HepG2 (cell line): Measurements from ENCODE around the gene ACSS3. TPM values are rescaled to one million over a fixed set of nuclear protein-coding genes. Genes with fewer than 3 reads are reported as not detected.
A peak's percentile ranks its signal among the peaks of the same experiment; 100 is the strongest.

ENCODE experiments used
- DNMT3B ChIP-seq: conservative IDR thresholded peaks from 2 replicates; pipeline ENCODE4 v1.6.1; 2016; ENCODE audit warnings: missing biosample characterization, control low read depth
- ERF ChIP-seq: IDR thresholded peaks from 2 replicates; pipeline ENCODE4 v1.6.1; 2018; ENCODE audit warnings: missing biosample characterization, missing genetic modification reagents
- FOXA1 ChIP-seq, 2 experiments: fragments of 450-650 bp in 1 of 2; sonication (generic) in 1 of 2; formaldehyde crosslinking in 1 of 2; IDR thresholded peaks; 2 replicates each; pipeline versions ENCODE4 v1.4.0 to v1.6.1; 2016 to 2020; ENCODE audit warnings: missing genetic modification reagents in 1 of 2
- GZF1 ChIP-seq: sonication (generic); formaldehyde crosslinking; IDR thresholded peaks from 2 replicates; pipeline ENCODE4 v1.5.1; 2020; ENCODE audit warnings: mild to moderate bottlenecking, missing genetic modification reagents
- HOXA5 ChIP-seq: sonication (generic); formaldehyde crosslinking; IDR thresholded peaks from 2 replicates; pipeline ENCODE4 v1.4.0; 2020; ENCODE audit warnings: missing genetic modification reagents
- MED1 ChIP-seq: sonication (generic); formaldehyde crosslinking; IDR thresholded peaks from 2 replicates; pipeline ENCODE4 v1.4.0; 2020; ENCODE audit warnings: missing genetic modification reagents
- MTF1 ChIP-seq: sonication (generic); formaldehyde crosslinking; IDR thresholded peaks from 2 replicates; pipeline ENCODE4 v1.5.0; 2020; ENCODE audit warnings: missing genetic modification reagents
- NCOA1 ChIP-seq: sonication (generic); formaldehyde crosslinking; IDR thresholded peaks from 2 replicates; pipeline ENCODE4 v1.9.0; 2021; ENCODE audit warnings: missing genetic modification reagents
- NCOR1 ChIP-seq: fragments of 200-600 bp; sonication (generic); IDR thresholded peaks from 2 replicates; pipeline ENCODE4 v1.7.0; 2017; ENCODE audit warnings: antibody characterized with exemption, low read length, borderline replicate concordance
- NONO ChIP-seq, 2 experiments: fragments of 450-650 bp in 1 of 2; sonication (generic) in 1 of 2; formaldehyde crosslinking in 1 of 2; IDR thresholded peaks in 1 of 2; conservative IDR thresholded peaks in 1 of 2; 2 replicates each; pipeline versions ENCODE4 v1.6.1 to v1.8.0; 2017 to 2022; ENCODE audit warnings: mild to moderate bottlenecking in 1 of 2, missing genetic modification reagents in 1 of 2, moderate library complexity in 1 of 2
- PHF21A ChIP-seq: sonication (generic); formaldehyde crosslinking; IDR thresholded peaks from 2 replicates; pipeline ENCODE4 v1.5.0; 2020; ENCODE audit warnings: mild to moderate bottlenecking, missing genetic modification reagents
- RBFOX2 ChIP-seq: fragments of 200-400 bp; formaldehyde crosslinking; IDR thresholded peaks from 2 replicates; pipeline ENCODE4 v1.6.1; 2017; ENCODE audit warnings: low read depth, mild to moderate bottlenecking, low read length
- SMC3 ChIP-seq: IDR thresholded peaks from 2 replicates; pipeline ENCODE4 v1.6.1; 2011; ENCODE audit warnings: low read length, improper control_type of control experiment
- SSRP1 ChIP-seq: IDR thresholded peaks from 2 replicates; pipeline ENCODE4 v1.6.1; 2016; ENCODE audit warnings: control low read depth
- ZFP36 ChIP-seq: fragments of 150-350 bp; IDR thresholded peaks from 2 replicates; pipeline ENCODE4 v1.6.1; 2018; ENCODE audit warnings: borderline replicate concordance, low read length, low read depth; ENCODE audit not compliant: partially characterized antibody
- ZMYM2 ChIP-seq: sonication (generic); formaldehyde crosslinking; IDR thresholded peaks from 2 replicates; pipeline ENCODE4 v1.8.0; 2022; ENCODE audit warnings: mild to moderate bottlenecking, missing genetic modification reagents
- ZNF17 ChIP-seq: sonication (generic); formaldehyde crosslinking; IDR thresholded peaks from 2 replicates; pipeline ENCODE4 v1.5.0; 2020; ENCODE audit warnings: mild to moderate bottlenecking, missing genetic modification reagents
- ZNF207 ChIP-seq: fragments of 450-650 bp; IDR thresholded peaks from 2 replicates; pipeline ENCODE4 v1.6.1; 2016; ENCODE audit warnings: antibody characterized with exemption, borderline replicate concordance
- ZNF225 ChIP-seq: sonication (generic); formaldehyde crosslinking; IDR thresholded peaks from 2 replicates; pipeline ENCODE4 v1.4.0; 2020; ENCODE audit warnings: mild to moderate bottlenecking, missing genetic modification reagents
- ZNF24 ChIP-seq: fragments of 450-650 bp; IDR thresholded peaks from 2 replicates; pipeline ENCODE4 v1.6.1; 2017; ENCODE audit warnings: antibody characterized with exemption, mild to moderate bottlenecking
- ZNF773 ChIP-seq: sonication (generic); formaldehyde crosslinking; IDR thresholded peaks from 2 replicates; pipeline ENCODE4 v1.4.0; 2020; ENCODE audit warnings: missing genetic modification reagents, borderline replicate concordance
- ZSCAN9 ChIP-seq: IDR thresholded peaks from 2 replicates; pipeline ENCODE4 v1.6.1; 2016; ENCODE audit warnings: borderline replicate concordance
- polyA plus RNA-seq, 8 experiments: library from polyadenylated mRNA; depleted of rRNA in 3 of 8; stranded (reverse) in 7 of 8; unstranded in 1 of 8; fragments of >200 nt; fragmentation: Illumina TruSeq in 4 of 8; extraction: Trizol in 4 of 8; gene quantifications; 2 replicates each; pipeline versions ENCODE4 v1.2.1 to v1.2.3, GENCODE V29; 2011 to 2016; ENCODE audit warnings: low read depth in 4 of 8, missing spikeins in 1 of 8, mixed read lengths in 1 of 8; ENCODE audit not compliant: insufficient read depth in 1 of 8
- total RNA-seq, 5 experiments: library from RNA; depleted of rRNA; stranded (reverse); fragments of >200 nt; fragmentation: Illumina TruSeq; extraction: Trizol; gene quantifications; 2 replicates each; pipeline ENCODE4 v1.2.3, GENCODE V29; 2016; ENCODE audit warnings: low read depth in 1 of 5
- TF ChIP-seq, protein P1 (sequence below): sonication (generic); formaldehyde crosslinking; IDR thresholded peaks from 2 replicates; pipeline ENCODE4 v1.4.0; 2020; ENCODE audit warnings: mild to moderate bottlenecking, missing genetic modification reagents
- TF ChIP-seq, protein P2 (sequence below): sonication (generic); formaldehyde crosslinking; IDR thresholded peaks from 2 replicates; pipeline ENCODE4 v1.4.0; 2020; ENCODE audit warnings: missing genetic modification reagents, borderline replicate concordance
- TF ChIP-seq, protein P3 (sequence below): sonication (generic); formaldehyde crosslinking; IDR thresholded peaks from 2 replicates; pipeline ENCODE4 v1.5.1; 2020; ENCODE audit warnings: mild to moderate bottlenecking, missing genetic modification reagents, borderline replicate concordance

Gene ACSS3
- total and polyA plus RNA-seq, 2 of the 13 experiments (the other 11 are each of a cell fraction or from before 2014, with no cell fraction given) = 79.5 to 86.3 TPM

DNA sequence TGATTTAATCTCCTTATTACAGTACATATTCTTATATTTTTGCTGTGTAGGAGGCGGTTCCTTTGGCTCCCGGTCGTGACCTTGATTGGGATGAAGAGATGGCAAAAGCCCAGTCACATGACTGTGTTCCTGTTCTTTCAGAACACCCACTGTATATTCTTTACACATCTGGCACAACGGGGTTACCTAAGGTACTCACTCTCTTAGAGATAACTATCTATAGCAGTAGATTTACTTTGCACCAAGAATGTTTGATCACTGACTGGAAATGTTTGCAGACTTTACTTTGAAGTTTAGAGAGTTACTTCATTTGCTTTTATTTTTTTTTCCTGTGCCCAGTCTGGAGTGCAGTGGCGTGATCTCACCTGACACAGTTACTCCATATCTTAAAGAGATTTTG lies 65.2 kb downstream of the ACSS3 start (continued):
- TF ChIP-seq, protein P1, sequence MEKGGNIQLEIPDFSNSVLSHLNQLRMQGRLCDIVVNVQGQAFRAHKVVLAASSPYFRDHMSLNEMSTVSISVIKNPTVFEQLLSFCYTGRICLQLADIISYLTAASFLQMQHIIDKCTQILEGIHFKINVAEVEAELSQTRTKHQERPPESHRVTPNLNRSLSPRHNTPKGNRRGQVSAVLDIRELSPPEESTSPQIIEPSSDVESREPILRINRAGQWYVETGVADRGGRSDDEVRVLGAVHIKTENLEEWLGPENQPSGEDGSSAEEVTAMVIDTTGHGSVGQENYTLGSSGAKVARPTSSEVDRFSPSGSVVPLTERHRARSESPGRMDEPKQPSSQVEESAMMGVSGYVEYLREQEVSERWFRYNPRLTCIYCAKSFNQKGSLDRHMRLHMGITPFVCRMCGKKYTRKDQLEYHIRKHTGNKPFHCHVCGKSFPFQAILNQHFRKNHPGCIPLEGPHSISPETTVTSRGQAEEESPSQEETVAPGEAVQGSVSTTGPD (CRISPR knock-in tag) = peak; percentile 66; the same call in 1 of the 2 replicates
- TF ChIP-seq, protein P2, sequence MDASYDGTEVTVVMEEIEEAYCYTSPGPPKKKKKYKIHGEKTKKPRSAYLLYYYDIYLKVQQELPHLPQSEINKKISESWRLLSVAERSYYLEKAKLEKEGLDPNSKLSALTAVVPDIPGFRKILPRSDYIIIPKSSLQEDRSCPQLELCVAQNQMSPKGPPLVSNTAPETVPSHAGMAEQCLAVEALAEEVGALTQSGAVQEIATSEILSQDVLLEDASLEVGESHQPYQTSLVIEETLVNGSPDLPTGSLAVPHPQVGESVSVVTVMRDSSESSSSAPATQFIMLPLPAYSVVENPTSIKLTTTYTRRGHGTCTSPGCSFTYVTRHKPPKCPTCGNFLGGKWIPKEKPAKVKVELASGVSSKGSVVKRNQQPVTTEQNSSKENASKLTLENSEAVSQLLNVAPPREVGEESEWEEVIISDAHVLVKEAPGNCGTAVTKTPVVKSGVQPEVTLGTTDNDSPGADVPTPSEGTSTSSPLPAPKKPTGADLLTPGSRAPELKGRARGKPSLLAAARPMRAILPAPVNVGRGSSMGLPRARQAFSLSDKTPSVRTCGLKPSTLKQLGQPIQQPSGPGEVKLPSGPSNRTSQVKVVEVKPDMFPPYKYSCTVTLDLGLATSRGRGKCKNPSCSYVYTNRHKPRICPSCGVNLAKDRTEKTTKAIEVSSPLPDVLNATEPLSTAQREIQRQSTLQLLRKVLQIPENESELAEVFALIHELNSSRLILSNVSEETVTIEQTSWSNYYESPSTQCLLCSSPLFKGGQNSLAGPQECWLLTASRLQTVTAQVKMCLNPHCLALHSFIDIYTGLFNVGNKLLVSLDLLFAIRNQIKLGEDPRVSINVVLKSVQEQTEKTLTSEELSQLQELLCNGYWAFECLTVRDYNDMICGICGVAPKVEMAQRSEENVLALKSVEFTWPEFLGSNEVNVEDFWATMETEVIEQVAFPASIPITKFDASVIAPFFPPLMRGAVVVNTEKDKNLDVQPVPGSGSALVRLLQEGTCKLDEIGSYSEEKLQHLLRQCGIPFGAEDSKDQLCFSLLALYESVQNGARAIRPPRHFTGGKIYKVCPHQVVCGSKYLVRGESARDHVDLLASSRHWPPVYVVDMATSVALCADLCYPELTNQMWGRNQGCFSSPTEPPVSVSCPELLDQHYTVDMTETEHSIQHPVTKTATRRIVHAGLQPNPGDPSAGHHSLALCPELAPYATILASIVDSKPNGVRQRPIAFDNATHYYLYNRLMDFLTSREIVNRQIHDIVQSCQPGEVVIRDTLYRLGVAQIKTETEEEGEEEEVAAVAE = peak; percentile 72; the same call in 1 of the 2 replicates
- TF ChIP-seq ZNF207 = no peak
- no peak for TF ChIP-seq GZF1
- peak; percentile 76; the same call in 1 of the 2 replicates for TF ChIP-seq DNMT3B (CRISPR knock-in tag)
- TF ChIP-seq, protein P3, sequence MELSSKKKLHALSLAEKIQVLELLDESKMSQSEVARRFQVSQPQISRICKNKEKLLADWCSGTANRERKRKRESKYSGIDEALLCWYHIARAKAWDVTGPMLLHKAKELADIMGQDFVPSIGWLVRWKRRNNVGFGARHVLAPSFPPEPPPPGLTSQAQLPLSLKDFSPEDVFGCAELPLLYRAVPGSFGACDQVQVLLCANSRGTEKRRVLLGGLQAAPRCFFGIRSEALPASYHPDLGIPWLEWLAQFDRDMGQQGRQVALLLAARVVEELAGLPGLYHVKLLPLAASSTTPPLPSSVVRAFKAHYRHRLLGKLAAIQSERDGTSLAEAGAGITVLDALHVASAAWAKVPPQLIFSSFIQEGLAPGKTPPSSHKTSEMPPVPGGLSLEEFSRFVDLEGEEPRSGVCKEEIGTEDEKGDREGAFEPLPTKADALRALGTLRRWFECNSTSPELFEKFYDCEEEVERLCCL (CRISPR knock-in tag) = no peak
- TF ChIP-seq RBFOX2 = no peak
- TF ChIP-seq HOXA5 = peak; percentile 55; the same call in 1 of the 2 replicates
- peak; percentile 94 for TF ChIP-seq NCOA1 (CRISPR knock-in tag)
- peak; percentile 98 for TF ChIP-seq NCOR1
- TF ChIP-seq ZNF24 = no peak
- no peak for TF ChIP-seq NONO (IDR thresholded peaks at IDR 0.05)
- TF ChIP-seq NONO (CRISPR knock-in tag; conservative IDR thresholded peaks at IDR 0.05) = peak; percentile 62
- peak; percentile 81 for TF ChIP-seq FOXA1 (IDR thresholded peaks at IDR 0.05)
- TF ChIP-seq FOXA1 (CRISPR knock-in tag; IDR thresholded peaks at IDR 0.05) = peak; percentile 90
- peak; percentile 95 for TF ChIP-seq ERF (CRISPR knock-in tag)
- peak; percentile 15 for TF ChIP-seq ZFP36
- no peak for TF ChIP-seq ZNF17 (CRISPR knock-in tag)
- TF ChIP-seq MED1 (CRISPR knock-in tag) = peak; percentile 98
- TF ChIP-seq SMC3 = 0 out of 2 replicates have a peak, but pooled peaks have one; percentile 24
- TF ChIP-seq ZNF225 (CRISPR knock-in tag) = no peak
- TF ChIP-seq PHF21A (CRISPR knock-in tag) = peak; percentile 75
- no peak for TF ChIP-seq ZMYM2 (CRISPR knock-in tag)
- TF ChIP-seq SSRP1 (CRISPR knock-in tag) = no peak
- TF ChIP-seq ZNF773 (CRISPR knock-in tag) = no peak
- peak; percentile 78; the same call in 1 of the 2 replicates for TF ChIP-seq ZSCAN9 (CRISPR knock-in tag)
- TF ChIP-seq MTF1 (CRISPR knock-in tag) = peak; percentile 37; the same call in 1 of the 2 replicates
